Upper lobe of left lung (tissue), 4 donors: Measurements from ENCODE around the gene MPHOSPH6.

Experiments used
- CTCF ChIP-seq, 6 experiments: fragments of 450-650 bp in 4 of 6; fragments of 200-600 bp in 2 of 6; sonication (generic) in 2 of 6; IDR thresholded peaks; one replicate each; pipeline ENCODE4 v1.5.1; 2016 to 2019; ENCODE audit warnings: antibody characterized with exemption in 6 of 6
- EP300 ChIP-seq, 4 donors: sonication (generic); formaldehyde crosslinking; IDR thresholded peaks; one replicate each; pipeline ENCODE4 v1.5.1; 2017; ENCODE audit warnings: antibody characterized with exemption in 4 of 4, control low read depth in 2 of 4
- POLR2A ChIP-seq, 4 donors: fragments of 450-650 bp; IDR thresholded peaks; one replicate each; pipeline ENCODE4 v1.5.1; 2016 to 2017; ENCODE audit warnings: antibody characterized with exemption in 4 of 4, mild to moderate bottlenecking in 2 of 4
- POLR2AphosphoS5 ChIP-seq, 2 donors: sonication (generic); formaldehyde crosslinking; IDR thresholded peaks; one replicate each; pipeline ENCODE4 v1.5.1; 2017; ENCODE audit warnings: antibody characterized with exemption in 2 of 2

- TF ChIP-seq CTCF (IDR thresholded peaks at IDR 0.05) (no peak), EP300 (IDR thresholded peaks at IDR 0.05) (no peak), POLR2A (IDR thresholded peaks at IDR 0.05) (no peak), POLR2AphosphoS5 (IDR thresholded peaks at IDR 0.05) (no peak)
Observed at GRCh38 chr16:82138478-82139285, 31.3 kb downstream of the MPHOSPH6 start.
